IPS-18a (cell line): ENCODE measurements around the gene SLC9A9.

Source experiments
- H3K27ac ChIP-seq: one replicate; pipeline ENCODE4 v1.5.1; 2013; ENCODE audit warnings: low read length
- H3K27me3 ChIP-seq: one replicate; pipeline ENCODE4 v1.6.1; 2013; ENCODE audit warnings: mild to moderate bottlenecking, low read length; ENCODE audit not compliant: control insufficient read depth, insufficient read depth
- H3K36me3 ChIP-seq: one replicate; pipeline ENCODE4 v1.6.1; 2013; ENCODE audit warnings: low read depth, low read length; ENCODE audit not compliant: control insufficient read depth
- H3K4me1 ChIP-seq: one replicate; pipeline ENCODE4 v1.6.1; 2013; ENCODE audit warnings: low read depth, low read length; ENCODE audit not compliant: control insufficient read depth
- H3K4me3 ChIP-seq: one replicate; pipeline ENCODE4 v1.5.1; 2013; ENCODE audit warnings: low read length
- H3K9ac ChIP-seq: one replicate; pipeline ENCODE4 v1.6.1; 2013; ENCODE audit warnings: mild to moderate bottlenecking, low read length, moderate library complexity
- H3K9me3 ChIP-seq: one replicate; pipeline ENCODE4 v1.6.1; 2013; ENCODE audit warnings: low read depth, low read length; ENCODE audit not compliant: control insufficient read depth

The SLC9A9 gene

GRCh38 chr3:143430568-143430967 lies 417.7 kb downstream of the SLC9A9 start:
- Histone ChIP-seq H3K27ac (no peak overlapping the region), H3K9me3 (no peaks in the 10 kb centered on the region), H3K9ac (no peak overlapping the region), H3K27me3 (no peaks in the 10 kb centered on the region), H3K4me3 (no peak overlapping the region), H3K4me1 (peaks cover 9% of the 10 kb centered on the region), H3K36me3 (no peaks in the 10 kb centered on the region)

GRCh38 chr3:143429628-143430514 lies 418.4 kb downstream of the SLC9A9 start:
- H3K9ac ChIP-seq = no peak overlapping the region
- no peak overlapping the region for H3K4me3 ChIP-seq
- no peaks in the 10 kb centered on the region for H3K27me3 ChIP-seq
- H3K4me1 ChIP-seq = peaks cover 9% of the 10 kb centered on the region
- no peaks in the 10 kb centered on the region for H3K9me3 ChIP-seq
- no peaks in the 10 kb centered on the region for H3K36me3 ChIP-seq
- no peak overlapping the region for H3K27ac ChIP-seq

- no peak overlapping the region for H3K27ac ChIP-seq
- no peak overlapping the region for H3K9ac ChIP-seq
- no peak overlapping the region for H3K4me3 ChIP-seq
- H3K4me1 ChIP-seq = peaks cover 9% of the 10 kb centered on the region
- H3K27me3 ChIP-seq = no peaks in the 10 kb centered on the region
- H3K9me3 ChIP-seq = no peaks in the 10 kb centered on the region
- H3K36me3 ChIP-seq = no peaks in the 10 kb centered on the region
Measured at GRCh38 chr3:143428294-143428693, 420.0 kb downstream of the SLC9A9 start.

GRCh38 chr3:143427631-143428030 lies 420.6 kb downstream of the SLC9A9 start:
- Histone ChIP-seq H3K27me3 (no peaks in the 10 kb centered on the region), H3K27ac (no peak overlapping the region), H3K9ac (no peak overlapping the region), H3K9me3 (no peaks in the 10 kb centered on the region), H3K4me1 (peaks cover 9% of the 10 kb centered on the region), H3K36me3 (no peaks in the 10 kb centered on the region), H3K4me3 (no peak overlapping the region)

- peaks cover 2% of the 10 kb centered on the region for H3K4me1 ChIP-seq
- H3K27ac ChIP-seq = no peak overlapping the region
- H3K36me3 ChIP-seq = no peaks in the 10 kb centered on the region
- H3K4me3 ChIP-seq = no peak overlapping the region
- no peaks in the 10 kb centered on the region for H3K9me3 ChIP-seq
- H3K9ac ChIP-seq = no peak overlapping the region
- H3K27me3 ChIP-seq = no peaks in the 10 kb centered on the region
Measured at GRCh38 chr3:143424874-143425273, 423.4 kb downstream of the SLC9A9 start.

- H3K36me3 ChIP-seq = no peaks in the 10 kb centered on the region
Measured at GRCh38 chr3:143421556-143421955, 426.7 kb downstream of the SLC9A9 start.

GRCh38 chr3:143419611-143420010 lies 428.7 kb downstream of the SLC9A9 start:
- Histone ChIP-seq H3K4me3 (no peak overlapping the region), H3K9me3 (no peaks in the 10 kb centered on the region), H3K9ac (no peak overlapping the region), H3K27ac (no peak overlapping the region), H3K4me1 (no peaks in the 10 kb centered on the region), H3K27me3 (no peaks in the 10 kb centered on the region), H3K36me3 (no peaks in the 10 kb centered on the region)

More at GRCh38 chr3:143421556-143421955, 426.7 kb downstream of the SLC9A9 start:
- Histone ChIP-seq H3K4me3 (no peak overlapping the region), H3K27ac (no peak overlapping the region), H3K9ac (no peak overlapping the region), H3K4me1 (no peaks in the 10 kb centered on the region), H3K27me3 (no peaks in the 10 kb centered on the region), H3K9me3 (no peaks in the 10 kb centered on the region)

- Histone ChIP-seq H3K4me3 (no peak overlapping the region), H3K27ac (no peak overlapping the region), H3K9ac (no peak overlapping the region), H3K27me3 (no peaks in the 10 kb centered on the region), H3K4me1 (no peaks in the 10 kb centered on the region), H3K36me3 (no peaks in the 10 kb centered on the region), H3K9me3 (no peaks in the 10 kb centered on the region)
Measured at GRCh38 chr3:143418391-143418790, 429.9 kb downstream of the SLC9A9 start.

- H3K27me3 ChIP-seq = no peaks in the 10 kb centered on the region
- no peaks in the 10 kb centered on the region for H3K9me3 ChIP-seq
- H3K36me3 ChIP-seq = no peaks in the 10 kb centered on the region
- H3K4me1 ChIP-seq = no peaks in the 10 kb centered on the region
- no peak overlapping the region for H3K9ac ChIP-seq
- H3K4me3 ChIP-seq = no peak overlapping the region
- H3K27ac ChIP-seq = no peak overlapping the region
Measured at GRCh38 chr3:143416229-143416628, 432.0 kb downstream of the SLC9A9 start.

- Histone ChIP-seq H3K4me1 (peaks cover 4% of the 10 kb centered on the region), H3K27me3 (no peaks in the 10 kb centered on the region), H3K27ac (no peak overlapping the region)
Measured at GRCh38 chr3:143414571-143415253, 433.6 kb downstream of the SLC9A9 start.

GRCh38 chr3:143413372-143413771 lies 434.9 kb downstream of the SLC9A9 start:
- Histone ChIP-seq H3K4me3 (no peak overlapping the region), H3K4me1 (peaks cover 17% of the 10 kb centered on the region), H3K27me3 (no peaks in the 10 kb centered on the region), H3K9me3 (no peaks in the 10 kb centered on the region), H3K27ac (no peak overlapping the region), H3K36me3 (no peaks in the 10 kb centered on the region), H3K9ac (no peak overlapping the region)

More at GRCh38 chr3:143414571-143415253, 433.6 kb downstream of the SLC9A9 start:
- Histone ChIP-seq H3K9me3 (no peaks in the 10 kb centered on the region), H3K9ac (no peak overlapping the region), H3K4me3 (no peak overlapping the region), H3K36me3 (no peaks in the 10 kb centered on the region)
